Lower leg skin (tissue), 3 donors: ENCODE data around the gene WIPF3.

Experiments used
- POLR2A ChIP-seq, 2 donors: fragments of 450-650 bp; IDR thresholded peaks; one replicate each; pipeline ENCODE4 v1.6.1; 2016 to 2017; ENCODE audit warnings: antibody characterized with exemption in 2 of 2, mild to moderate bottlenecking in 1 of 2, moderate library complexity in 1 of 2
- TF ChIP-seq, protein P1 (sequence below), 3 donors: fragments of 450-650 bp; IDR thresholded peaks; one replicate each; pipeline ENCODE4 v1.5.1; 2016; ENCODE audit warnings: antibody characterized with exemption in 3 of 3, mild to moderate bottlenecking in 3 of 3, moderate library complexity in 2 of 3

GRCh38 chr7:29770371-29770770, 35.9 kb upstream of the WIPF3 start:
- TF ChIP-seq, protein P1, sequence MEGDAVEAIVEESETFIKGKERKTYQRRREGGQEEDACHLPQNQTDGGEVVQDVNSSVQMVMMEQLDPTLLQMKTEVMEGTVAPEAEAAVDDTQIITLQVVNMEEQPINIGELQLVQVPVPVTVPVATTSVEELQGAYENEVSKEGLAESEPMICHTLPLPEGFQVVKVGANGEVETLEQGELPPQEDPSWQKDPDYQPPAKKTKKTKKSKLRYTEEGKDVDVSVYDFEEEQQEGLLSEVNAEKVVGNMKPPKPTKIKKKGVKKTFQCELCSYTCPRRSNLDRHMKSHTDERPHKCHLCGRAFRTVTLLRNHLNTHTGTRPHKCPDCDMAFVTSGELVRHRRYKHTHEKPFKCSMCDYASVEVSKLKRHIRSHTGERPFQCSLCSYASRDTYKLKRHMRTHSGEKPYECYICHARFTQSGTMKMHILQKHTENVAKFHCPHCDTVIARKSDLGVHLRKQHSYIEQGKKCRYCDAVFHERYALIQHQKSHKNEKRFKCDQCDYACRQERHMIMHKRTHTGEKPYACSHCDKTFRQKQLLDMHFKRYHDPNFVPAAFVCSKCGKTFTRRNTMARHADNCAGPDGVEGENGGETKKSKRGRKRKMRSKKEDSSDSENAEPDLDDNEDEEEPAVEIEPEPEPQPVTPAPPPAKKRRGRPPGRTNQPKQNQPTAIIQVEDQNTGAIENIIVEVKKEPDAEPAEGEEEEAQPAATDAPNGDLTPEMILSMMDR (IDR thresholded peaks at IDR 0.05) = no peak
- no peak for TF ChIP-seq POLR2A (IDR thresholded peaks at IDR 0.05)
